ENCODE data around the gene C11orf98.

DNA sequence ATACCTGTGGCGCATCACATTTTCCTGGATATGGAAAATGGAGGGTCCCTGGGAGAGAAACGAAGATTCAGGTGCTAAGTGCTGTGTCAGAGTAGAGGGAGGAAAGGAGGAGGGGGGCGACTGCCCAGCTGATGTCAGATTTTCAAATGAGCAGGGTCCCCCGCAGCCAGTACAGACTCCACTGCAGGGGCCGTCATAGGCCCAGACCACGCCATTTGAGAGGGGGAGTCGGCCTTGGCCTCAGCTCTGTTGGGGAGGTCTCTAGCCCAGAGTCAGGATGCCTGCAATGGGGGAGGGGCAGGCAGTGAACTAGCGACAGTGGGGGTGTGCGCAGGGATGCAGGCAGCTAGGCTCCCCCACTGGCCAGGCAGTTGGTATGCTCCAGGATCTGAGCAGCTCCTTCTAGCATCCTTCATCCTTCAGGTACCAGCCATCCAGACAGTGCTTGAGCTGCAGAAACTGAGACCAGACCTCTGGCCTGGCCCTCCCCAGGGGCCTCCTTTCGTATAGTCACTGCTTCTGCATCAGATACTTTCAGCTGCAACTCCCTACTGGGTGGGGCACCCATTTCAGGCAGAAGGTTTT is 42.4 kb upstream of the C11orf98 start, which contains the start of the genes BSCL2 and GNG3:
- TF ChIP-seq ZFP30 (CRISPR knock-in tag; IDR thresholded peaks at IDR 0.05) (no peak), GLIS3 (CRISPR knock-in tag; IDR thresholded peaks at IDR 0.05) (no peak)
- TF ChIP-seq, protein P1, sequence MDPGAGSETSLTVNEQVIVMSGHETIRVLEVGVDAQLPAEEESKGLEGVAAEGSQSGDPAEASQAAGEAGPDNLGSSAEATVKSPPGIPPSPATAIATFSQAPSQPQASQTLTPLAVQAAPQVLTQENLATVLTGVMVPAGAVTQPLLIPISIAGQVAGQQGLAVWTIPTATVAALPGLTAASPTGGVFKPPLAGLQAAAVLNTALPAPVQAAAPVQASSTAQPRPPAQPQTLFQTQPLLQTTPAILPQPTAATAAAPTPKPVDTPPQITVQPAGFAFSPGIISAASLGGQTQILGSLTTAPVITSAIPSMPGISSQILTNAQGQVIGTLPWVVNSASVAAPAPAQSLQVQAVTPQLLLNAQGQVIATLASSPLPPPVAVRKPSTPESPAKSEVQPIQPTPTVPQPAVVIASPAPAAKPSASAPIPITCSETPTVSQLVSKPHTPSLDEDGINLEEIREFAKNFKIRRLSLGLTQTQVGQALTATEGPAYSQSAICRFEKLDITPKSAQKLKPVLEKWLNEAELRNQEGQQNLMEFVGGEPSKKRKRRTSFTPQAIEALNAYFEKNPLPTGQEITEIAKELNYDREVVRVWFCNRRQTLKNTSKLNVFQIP (CRISPR knock-in tag; IDR thresholded peaks at IDR 0.05; ENCODE audit: borderline replicate concordance, low read depth), result no peak
